GM12875 (cell line): ENCODE results near the gene NEURL3.
A peak's percentile ranks its signal among the peaks of the same experiment; 100 is the strongest.

Experiments used
- H3K4me3 ChIP-seq: one replicate; pipeline ENCODE4 v1.5.1; 2011; ENCODE audit warnings: low read depth, low read length, control low read depth
- TF ChIP-seq, protein P1 (sequence below): IDR thresholded peaks from 2 replicates; pipeline ENCODE4 v1.5.1; 2011; ENCODE audit warnings: low read depth, mild to moderate bottlenecking, control low read depth, inconsistent platforms, low read length, moderate library complexity, borderline replicate concordance; ENCODE audit not compliant: insufficient read depth

The NEURL3 gene

DNA sequence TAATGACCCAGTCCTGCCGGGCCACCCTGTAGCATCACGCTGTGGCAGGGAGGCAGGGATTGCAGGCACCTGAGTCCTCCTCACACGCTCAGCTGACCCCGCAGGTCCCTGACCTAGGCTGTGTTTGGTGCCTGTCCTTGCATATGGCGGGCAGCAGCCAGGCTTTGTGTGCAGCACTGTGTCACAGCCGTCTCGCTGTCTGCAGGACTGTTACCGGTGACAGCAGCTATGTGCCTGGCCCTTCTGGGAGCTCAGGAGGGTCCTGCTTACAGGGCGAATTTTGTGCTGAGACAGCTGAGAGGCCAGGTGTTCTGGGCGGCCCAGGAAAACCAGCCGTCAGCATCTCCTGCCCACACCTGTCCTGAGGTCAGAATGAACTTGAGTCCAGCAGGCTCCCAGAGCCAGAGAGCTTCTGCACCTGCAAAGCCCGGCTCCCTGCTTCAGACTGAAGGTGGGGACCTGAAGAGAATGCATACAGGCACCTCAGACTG lies 21.0 kb upstream of the NEURL3 start:
- no peak overlapping the region for H3K4me3 ChIP-seq

GRCh38 chr2:96525211-96525507 lies 20.0 kb upstream of the NEURL3 start:
- no peak overlapping the region for H3K4me3 ChIP-seq
- TF ChIP-seq, protein P1, sequence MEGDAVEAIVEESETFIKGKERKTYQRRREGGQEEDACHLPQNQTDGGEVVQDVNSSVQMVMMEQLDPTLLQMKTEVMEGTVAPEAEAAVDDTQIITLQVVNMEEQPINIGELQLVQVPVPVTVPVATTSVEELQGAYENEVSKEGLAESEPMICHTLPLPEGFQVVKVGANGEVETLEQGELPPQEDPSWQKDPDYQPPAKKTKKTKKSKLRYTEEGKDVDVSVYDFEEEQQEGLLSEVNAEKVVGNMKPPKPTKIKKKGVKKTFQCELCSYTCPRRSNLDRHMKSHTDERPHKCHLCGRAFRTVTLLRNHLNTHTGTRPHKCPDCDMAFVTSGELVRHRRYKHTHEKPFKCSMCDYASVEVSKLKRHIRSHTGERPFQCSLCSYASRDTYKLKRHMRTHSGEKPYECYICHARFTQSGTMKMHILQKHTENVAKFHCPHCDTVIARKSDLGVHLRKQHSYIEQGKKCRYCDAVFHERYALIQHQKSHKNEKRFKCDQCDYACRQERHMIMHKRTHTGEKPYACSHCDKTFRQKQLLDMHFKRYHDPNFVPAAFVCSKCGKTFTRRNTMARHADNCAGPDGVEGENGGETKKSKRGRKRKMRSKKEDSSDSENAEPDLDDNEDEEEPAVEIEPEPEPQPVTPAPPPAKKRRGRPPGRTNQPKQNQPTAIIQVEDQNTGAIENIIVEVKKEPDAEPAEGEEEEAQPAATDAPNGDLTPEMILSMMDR = no peak

More for the DNA sequence above, 21.0 kb upstream of the NEURL3 start:
- TF ChIP-seq, protein P1 = no peak

DNA sequence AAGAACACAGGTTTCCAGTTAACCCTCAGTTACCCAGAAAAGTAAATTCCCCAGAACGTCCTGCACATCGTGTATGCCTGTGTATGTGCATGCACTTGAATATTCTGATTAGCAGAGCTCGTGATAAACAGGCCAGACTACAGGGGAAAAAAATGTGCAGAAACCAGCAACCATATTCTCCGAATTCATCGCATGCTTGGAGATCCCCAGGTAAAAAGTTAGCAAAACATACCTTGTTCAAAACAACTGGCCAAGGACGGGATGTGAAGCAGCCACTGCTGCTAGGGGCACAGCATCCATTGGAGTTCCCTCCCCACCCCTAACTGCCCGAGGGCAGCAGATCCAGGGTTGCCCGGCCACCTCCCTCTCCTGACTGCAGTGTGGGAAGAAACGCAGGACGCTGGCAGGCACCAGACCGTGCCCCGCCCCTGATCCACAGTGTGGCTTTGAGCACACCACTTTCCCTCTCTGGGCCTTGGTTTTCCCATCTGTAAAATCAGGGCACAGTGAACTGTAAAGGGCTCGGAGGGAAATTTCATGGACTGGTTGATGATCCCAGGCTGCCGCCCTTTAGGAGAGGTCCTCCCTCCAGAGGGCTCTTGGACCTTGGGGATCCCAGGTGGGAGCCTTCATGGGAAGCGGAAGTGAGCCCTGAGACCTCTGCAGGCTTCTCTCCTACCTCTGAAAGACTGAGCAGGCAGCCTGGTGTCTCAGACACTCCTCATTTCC lies 19.5 kb upstream of the NEURL3 start:
- no peak overlapping the region for H3K4me3 ChIP-seq
- TF ChIP-seq, protein P1 = no peak

DNA sequence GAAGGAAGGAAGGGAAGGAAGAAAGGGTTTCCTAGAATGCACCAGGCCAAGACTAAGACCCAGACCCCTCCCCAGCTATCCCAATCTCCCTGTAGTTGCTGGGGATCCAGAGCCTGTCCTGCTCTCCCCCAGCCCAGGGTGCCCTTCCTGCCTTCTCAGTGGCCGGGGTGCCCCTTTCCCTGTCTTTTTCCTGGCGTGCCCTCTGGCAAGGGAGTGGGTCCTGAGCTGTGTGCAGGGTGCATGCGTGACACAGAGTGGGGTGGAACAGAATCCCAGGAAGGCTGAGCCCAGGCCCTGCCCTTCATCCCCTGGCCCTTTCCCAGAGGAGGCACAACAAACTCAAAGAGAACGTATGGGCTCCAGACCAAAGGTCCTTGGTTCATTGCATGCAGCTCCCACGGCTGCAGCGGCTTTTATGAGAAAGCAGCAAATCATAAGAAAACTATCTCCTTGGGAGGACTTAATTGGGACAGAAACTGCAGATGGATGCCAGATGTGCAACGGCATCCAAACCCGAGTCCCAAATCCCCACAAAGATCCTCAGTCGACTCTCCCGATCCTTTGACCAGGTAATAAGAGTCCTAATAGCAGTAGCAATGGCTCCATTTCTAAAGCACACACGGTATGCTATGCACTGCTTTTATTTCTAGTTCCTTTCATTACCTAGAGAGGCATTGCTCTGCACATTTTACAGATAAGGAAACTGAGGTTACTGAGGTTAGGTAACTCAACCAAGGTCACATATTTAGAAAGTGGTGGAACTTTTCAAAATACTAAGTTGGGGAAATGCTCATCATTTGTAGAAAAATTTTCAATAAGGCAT lies 18.7 kb upstream of the NEURL3 start:
- H3K4me3 ChIP-seq = peak overlapping the region; percentile 33
- TF ChIP-seq, protein P1 = no peak

- TF ChIP-seq, protein P1 = no peak
Observed at GRCh38 chr2:96522304-96523203, 17.4 kb upstream of the NEURL3 start.

DNA sequence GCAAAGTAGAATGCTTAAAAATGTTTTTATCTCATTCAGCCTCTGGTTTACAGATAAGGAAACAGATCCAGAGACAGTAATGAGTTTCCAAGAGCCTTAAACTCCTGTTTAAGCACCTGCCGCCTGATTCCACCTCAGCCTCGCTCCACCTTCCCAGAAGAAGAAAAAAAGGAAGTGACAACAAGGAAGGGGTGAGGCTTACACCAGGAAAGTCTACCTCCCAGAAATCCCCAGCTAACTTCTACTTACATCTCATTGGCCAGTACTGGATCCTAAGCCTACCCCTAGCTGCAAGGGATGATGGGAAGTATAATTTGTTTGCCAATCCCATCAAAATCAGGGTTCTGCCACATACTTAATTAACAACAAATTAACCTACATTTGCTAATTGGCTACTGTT lies 16.1 kb upstream of the NEURL3 start:
- no peak overlapping the region for H3K4me3 ChIP-seq
- TF ChIP-seq, protein P1 = no peak

More at GRCh38 chr2:96522304-96523203, 17.4 kb upstream of the NEURL3 start:
- no peak overlapping the region for H3K4me3 ChIP-seq
